ENCODE measurements around the gene SORCS1.

Gene SORCS1

DNA sequence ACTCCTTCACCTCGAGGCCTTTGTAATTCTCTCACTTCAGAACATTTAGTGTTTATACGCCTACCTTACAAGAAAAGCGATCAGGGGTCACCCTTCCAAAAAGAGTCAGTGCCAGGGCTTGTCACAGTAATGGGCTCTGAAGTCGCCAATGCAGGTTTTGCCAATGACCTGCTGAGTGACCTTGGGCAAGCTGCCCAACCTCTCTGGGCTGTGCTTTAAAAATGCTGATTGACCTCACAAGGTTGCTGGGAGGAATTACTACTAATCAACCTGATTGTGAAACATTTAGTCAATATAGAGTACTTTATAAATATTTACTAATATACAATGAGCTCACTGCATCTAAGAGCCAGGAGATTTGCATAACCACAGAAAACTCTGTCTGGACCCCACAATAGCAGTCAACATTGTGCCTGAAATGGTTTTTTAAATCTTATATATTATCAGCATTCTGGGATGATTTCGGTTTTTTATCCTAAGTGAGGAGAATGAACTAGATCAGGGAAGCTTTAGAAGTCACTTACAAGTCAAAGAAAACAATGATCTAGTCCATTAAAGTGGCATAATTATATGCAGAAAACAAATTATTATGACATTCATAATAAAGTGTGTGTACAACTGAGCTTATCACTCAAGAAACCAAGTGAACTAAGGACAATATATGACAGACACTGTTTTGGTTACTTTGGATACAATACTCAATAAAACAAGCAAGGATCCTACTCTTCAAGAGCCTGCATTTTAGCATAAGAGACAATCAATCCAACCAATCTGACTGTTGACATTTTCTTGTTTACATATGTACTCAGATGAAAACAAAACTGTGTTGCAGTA, 290.5 kb downstream of the SORCS1 start:
- DNase-seq, result no peak

DNA sequence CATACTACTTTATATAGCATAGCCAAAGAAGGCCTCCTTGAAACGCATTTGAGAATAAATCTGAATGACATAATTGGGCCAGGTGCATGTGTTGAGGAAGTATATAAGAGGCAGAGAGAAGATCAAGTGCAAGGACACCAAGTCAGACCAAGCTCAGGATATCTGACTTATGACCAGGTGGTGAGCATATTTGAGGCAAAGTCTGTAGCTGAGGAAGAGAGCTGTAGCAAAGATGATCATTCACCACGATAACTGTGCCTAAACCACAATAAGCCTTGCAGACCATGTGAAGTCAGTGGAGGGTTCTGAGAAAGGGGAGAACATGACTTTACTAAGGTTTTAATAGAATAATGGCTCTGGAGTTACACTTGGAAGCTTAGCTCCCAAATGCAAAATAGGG, 292.3 kb downstream of the SORCS1 start:
- DNase-seq, result no peak

DNA sequence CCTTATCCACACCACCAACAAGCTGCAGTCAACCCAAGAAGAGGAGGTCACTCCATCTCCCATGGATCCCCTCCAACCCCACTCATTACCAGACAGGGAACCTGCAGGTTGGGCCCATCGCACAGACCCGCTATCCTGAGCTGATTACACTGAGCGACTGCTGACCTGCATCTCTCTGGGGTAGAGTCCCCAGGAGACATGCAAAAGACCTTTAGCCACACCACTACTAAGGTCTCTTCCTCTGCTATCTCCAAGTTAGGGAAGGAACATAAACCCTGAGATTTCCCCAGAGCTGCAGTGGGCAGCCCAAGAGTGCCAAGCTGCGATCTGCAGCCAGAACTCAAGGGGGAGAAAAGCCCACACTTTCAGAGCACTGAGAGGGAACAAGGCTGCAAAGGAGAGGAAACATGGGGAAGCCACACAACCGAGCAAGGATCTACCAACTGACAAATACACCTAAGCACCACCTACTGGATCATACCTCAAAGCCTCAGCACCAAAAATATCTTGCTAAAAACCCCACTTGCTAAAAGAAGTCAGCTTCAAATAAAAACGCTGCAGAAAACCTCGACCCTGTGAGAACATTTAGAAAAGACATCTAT, 298.2 kb downstream of the SORCS1 start:
- DNase-seq, result no peak

DNA sequence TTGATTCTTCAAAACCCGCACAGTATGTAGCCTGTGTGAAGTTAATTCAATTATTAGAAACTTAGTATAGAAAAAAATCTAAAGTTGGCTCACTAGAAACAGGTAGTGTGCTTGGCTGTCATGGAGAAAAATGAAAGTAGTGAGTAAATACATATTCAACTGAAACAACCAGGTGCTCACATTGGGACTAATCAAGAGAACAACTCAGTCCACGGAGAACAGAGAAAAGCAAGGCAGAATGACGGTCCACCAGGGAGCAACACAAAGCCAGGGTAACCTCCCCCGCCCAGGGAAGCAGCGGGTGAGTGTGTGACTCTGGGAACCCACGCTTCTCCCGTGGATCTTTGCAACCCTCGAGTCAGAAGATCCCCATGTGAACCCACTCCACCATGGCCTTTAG, 300.5 kb downstream of the SORCS1 start:
- DNase-seq, result no peak

DNA sequence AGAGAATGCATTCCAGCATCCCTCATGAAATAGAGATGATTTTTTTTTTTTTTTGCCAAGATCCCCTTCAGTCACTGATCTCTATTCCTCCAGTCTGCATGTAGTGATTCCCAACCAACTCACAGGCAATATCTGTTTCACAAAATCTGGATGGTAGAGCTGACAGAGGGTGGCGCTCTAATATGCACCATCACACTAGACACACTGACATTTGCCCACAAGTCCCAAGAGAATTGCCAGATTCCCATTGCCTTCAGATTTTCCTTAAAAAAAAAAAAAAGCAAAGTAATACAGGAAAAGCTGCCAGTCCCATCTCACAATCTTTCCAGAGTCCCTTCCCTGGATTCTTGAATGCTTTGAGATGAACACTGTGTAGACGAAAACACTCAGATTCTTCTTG, 301.0 kb downstream of the SORCS1 start:
- DNase-seq, result no peak

DNA sequence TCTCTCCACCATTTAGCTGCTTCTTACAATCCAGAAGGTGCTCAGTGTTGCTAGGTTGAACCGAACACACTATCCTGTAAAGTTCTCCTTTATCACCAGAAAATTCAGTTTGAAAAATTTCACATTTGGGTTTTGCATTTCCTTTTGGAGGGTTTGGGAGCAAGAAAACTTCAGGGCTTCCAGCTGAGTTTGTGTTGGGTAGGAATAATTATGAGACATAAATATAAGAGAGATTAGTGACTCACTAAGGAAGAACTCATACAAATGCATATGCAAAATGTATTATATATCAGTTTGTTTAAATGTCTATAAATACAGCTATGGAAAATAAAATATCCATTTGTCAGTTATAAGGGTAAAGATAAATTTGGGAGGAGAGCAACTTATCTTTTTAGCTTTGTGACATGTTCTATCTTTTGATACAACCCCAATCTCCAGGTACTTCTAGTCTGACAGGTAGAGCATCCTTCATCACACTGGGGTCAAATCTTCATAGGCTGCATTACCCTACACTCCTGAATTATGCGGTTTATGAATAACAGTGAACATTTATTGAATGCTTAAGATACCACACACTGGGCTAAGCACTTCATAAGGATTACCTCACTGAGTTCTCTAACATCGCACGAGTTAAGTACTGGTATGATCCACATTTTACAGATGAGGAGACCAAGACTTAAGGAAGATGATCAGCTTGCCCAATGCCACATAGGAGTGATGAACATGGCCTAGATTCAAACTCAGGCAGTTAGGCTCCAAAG, 304.4 kb downstream of the SORCS1 start:
- no peak for DNase-seq

DNA sequence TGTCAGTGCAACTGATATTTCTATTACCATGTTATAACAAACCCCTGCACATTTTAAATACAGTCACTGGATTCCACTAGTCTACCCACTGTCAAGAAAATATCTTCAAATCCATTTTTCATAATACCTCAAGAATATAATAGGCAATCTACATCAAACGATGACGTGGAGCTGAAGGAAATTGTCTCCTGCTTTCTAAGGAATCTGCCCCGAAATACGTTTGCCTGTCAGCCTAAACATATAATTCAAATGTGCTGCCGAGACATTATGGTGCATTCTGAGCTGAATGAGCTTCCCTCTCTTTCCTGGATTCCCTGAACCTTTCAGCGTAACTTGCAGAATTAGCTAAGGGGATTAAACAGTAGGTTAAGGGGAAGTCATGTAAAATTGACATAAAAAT, 306.8 kb downstream of the SORCS1 start:
- DNase-seq, result no peak

DNA sequence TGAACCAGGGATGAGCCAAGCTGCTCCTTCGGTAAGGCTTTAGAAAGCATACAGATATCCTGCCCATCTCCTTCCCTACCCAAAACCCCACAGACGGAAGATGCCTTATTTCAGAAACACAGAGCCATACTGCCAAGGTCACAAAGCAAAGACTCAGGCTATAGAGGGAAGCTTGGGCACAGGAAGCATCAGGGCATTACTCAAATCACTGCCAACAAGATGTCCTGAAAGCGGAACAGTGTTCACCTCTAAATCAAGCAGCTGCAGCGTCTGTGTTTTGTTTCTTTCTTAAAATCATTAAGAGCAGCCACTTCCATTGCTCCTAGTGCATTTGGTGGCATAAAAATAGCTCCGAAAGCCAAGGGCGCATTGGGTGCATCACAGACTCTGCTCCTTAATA, 307.3 kb downstream of the SORCS1 start:
- no peak for DNase-seq

DNA sequence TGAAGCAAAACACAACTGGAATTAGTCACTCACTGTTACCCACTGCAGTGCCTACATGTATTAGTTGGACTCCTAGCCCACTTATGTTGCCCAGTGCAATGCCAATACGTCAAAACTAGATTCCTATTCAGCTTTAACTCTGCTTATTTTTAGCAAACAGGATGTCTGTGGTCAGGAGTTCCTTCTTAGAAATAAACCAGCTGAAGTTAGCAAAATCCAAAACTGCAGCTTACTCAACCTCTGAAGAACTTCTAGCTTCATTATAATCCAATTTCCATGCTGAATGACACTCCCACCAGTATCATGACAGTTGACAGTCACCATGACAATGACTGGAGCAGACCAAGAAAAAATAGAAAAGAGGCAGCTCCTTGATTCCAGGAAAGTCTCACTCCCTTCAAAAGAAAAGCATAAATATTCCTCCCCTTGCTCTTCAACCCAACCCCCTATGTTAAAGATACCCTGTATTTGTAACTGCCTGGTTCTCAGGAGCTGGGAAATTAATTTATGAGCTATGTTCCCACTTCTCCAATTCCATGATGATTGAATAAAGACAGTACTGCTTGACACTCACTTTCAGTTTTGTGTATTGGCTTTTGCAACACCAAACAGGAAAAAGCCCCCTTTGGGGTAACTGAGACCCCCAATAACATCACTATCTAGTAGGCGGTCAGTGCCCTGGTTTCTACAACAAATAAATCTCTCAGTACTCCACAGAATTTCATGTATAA, 327.4 kb downstream of the SORCS1 start:
- DNase-seq, result no peak

DNA sequence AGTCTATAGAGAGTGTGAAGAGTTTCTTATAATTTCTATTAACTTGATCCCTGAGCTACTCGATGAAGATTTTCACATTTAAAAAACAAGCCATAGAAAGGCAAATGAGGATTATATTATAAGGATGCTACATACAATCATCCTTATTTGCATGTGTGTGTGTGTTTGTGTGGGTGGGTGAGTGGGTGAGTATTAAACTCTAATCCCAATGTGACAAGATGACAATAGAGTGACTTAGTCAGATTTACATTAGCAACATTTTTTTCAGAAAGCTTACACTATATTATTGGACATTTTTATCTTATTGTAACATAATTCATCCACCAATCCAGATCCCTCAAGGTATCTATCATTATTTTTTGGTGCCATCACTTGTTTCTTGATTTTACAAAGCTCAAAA, 331.7 kb downstream of the SORCS1 start:
- DNase-seq, result no peak

DNA sequence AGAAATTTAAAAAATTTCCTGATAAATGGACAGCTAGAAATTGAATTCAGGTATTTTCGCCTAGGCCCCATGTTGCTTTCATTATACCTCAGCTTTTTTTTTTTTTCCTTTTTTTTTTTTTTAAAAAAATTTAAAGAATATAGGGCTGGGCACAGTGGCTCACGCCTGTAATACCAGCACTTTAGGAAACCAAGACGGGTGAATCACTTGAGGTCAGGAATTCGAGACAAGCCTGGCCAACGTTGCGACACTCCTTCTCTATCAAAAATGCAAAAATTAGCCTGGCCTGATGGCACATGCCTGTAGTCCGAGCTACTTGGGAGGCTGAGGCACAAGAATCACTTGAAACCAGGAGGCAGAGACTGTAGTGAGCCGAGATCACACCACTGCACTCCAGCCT, 334.0 kb downstream of the SORCS1 start:
- no peak for DNase-seq

DNA sequence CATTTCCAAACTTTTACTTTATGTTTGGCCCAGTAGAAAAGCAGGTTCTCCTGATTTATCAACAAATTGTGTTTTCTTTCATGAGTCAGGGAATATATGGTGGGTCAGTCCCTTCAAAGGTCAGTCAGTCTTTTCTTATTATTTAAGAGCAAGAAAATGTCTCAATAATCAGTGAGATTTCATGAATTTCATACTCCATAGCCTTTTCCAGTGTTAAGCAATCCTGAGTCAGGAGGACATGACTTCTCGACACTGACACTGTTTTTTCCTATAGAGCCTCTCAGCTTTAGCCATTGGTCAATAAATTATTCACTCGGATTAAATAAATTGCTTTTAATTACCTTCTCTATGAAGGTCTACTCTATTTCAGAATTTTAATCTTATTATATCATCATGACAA, 334.5 kb downstream of the SORCS1 start:
- no peak for DNase-seq

DNA sequence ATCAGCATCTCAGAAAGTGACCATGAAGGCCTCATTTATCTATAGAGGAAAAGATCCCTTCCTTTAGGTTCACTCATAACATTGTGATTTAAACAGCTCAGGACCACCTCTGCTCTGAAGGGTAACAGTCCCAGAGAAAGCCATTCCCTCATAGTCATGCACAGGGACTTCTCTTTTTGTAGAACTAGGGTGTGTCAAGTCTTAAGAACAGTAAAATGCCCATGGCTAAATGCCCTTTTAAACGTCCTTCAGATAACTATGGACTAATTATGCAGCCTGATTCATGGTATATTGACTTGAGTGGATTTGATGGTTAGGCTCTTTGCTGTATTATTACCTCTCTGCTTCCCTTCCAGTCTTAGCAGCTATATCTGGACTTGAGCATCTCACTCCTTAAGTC, 337.8 kb downstream of the SORCS1 start:
- DNase-seq, result no peak

DNA sequence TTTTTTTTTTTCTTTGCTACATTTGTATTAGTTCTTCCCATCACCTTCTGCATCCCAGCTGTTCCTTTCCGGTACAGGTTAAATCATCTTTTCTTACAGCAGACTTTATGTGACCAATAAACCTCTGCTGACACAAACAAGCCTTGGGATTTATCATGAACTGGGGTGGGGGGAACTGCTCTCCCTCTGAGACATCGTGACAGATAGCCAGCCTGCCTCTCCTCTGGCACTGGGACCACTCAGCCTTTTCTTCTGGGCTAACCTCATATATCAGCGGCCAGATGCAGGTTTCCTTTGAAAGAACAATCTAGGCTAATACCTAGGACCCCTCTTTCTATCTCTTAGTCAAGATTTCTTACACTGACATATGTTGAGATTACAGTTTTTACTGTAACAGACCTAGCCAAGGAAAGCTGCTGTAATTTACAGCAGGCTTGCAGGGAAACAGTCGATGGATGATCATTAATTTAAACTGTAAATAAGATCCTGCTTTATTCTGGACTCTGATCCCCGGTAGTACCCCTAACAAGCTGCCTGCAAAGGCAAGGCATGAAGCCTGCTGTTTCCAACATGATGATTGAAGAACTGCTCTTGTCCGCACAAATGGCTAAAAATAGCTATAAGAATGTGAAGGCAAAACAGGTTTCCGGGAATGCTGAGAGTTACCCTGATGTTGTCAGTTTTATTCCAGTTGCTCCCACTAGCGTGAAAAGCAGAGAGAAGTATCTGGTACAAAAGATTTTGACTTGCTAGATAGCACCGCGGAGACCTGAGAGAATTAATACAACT, 338.7 kb downstream of the SORCS1 start:
- DNase-seq, result no peak

DNA sequence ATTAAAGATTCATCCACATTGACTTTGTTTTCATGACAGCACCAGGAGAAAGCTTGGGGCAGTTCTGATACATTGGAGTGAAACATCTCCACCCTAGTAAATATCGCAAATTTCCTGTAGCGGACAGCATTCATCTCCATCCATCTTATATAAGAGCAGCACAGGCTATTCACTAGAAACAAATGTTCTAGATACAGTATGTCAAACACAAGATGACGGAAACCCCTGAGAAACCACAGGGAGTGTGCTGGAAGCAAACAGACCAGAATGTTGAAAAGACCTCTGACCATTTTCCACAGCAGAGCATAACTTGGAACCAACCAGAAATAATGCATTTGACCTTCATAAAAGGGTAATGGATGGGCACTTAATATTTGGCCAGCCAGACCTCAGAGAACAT, 343.9 kb downstream of the SORCS1 start:
- DNase-seq, result no peak

DNA sequence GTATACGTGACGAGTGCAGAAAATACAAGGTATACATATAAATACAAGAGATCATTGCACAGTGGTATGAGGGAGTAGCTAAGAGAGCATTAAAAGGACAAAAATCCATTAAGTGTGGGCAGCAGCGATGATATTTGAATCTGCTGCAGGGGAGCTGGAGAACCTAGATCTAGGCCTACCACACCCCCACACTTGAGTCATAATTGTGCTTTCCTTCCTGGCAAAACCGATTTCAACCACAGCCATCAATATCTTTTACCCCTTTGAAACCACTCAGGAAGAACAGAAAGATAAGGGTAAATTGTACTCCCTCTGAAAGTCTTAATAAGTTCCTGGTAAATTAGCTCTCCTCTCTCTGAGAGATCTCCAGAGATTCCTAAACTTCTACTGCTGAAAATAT, 345.0 kb downstream of the SORCS1 start:
- DNase-seq, result no peak

DNA sequence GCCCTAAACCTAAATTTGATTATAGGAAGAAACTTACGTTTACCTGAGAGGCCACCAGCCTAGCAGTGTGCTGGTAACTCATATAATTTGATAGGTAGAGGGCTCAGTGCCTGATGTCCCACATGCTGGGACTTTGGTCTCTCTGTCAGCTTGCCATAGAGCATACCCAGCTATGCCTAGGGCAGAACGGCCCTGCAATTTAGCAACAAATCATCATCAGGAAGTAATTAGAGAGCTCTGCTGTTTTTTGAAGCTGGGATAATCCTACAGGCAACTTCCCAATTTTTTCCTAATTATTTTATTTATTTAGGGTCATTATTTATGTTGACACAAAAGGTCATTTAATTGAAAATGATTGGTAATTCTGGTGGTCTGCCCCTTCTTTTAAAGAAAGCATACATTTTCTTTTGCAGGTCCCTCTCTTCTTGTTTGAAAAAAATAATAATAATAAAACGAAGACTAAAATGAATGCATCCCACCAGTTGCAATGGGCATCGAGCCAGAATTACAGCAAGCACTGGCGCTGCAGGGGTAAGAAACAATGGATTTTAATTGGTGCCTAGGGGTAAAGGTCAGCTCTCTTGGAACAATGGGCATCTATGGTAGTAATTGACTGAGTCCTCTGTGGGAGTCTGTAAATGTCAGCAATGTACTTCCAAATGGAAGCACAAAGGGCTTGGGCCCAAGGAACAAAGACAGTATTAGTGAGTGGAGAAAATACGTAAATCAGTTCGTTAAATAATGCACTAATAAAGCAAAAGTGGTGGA, 348.0 kb downstream of the SORCS1 start:
- no peak for DNase-seq

DNA sequence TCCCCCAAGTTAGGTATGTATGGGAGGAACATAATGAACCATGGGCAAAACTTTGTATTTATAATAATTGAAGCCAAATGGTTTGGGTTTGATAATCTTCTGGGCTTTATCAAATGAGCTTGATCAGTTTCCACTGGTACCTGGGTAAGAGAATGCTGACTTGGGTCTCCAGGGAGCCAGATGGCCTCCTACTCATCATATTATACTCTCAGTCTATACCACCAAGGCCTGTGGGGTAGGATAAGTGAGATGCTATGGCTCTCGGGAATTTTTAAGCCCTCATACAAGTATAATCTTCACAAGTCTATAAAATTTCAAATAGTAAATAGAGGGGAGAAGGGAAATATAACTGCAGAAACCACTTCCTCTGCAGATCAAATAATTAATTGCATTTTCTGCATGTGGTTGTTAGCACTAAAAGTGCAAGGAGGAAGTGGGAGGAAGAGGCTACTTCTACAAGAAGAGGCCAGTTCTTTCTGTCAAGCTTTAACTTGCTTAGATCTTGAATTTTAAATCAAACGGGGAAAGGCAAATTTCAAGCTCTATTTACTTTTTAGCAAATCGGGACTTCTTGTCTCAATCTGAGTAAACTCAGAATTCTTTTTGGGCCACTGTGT, 349.0 kb downstream of the SORCS1 start:
- DNase-seq, result no peak

DNA sequence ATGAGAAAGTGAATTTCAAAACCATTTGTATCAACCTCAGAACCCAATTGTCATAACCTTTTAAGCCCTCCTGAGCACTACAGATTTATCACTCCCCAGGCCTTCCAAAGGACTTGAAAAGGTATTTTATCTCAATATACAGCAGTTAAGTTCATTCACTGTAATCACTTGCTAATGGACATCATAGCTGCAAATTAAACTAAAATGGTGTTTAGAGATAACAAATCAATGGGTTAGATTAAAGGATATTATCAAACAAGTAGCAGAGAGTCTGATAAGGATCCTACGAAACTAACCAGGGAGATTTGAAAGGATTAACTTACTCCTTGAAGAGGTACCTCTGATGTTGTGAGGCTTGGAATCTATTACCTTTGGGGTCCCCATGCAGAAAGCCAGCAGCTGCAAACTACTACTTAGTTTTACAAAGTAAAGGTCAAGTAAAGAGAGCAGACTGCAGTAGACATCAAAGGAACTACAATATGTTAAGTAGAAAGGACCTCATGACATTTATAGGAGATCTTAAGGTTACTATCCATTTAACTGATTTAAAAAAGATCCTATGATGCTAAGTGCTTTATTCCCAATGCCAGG, 359.4 kb downstream of the SORCS1 start:
- DNase-seq, result no peak

DNA sequence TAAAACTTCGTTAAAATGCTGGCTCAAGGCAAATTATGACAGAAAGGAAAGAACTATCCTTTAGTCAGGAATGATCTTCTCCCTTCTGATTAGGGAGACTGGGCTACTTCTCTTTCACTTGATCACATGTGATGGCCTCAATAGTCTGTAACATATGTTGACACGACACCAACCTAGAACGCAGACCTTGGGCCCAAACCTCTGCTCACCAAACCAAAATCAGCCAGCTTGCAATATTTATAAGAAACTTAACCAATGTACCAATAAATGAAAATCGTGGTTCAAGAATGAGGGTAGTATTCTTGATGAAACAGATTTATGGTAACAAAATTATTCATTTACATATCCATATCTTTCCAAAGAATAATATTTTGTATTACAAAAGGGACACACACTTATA, 361.6 kb downstream of the SORCS1 start:
- DNase-seq, result no peak

DNA sequence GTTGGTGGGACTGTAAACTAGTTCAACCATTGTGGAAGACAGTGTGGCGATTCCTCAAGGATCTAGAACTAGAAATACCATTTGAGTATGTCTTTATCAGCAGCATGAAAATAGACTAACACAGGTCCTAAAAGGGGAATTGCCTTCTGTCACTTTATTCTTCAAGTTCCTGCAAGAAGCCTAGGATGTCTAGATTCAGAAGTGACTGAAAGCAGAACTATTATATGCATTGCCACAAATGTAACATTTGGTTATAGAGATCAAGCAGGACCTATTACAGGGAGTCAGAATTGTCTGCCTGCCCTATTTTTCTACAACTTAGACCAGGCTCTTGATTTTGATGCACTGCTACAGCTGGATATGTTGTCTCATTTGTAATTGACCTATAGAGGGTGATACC, 364.7 kb downstream of the SORCS1 start:
- no peak for DNase-seq

All from GF-D8 (cell line).